Ammon's horn (tissue), 1 donor: ENCODE data around the gene SNX32.
A peak's percentile ranks its signal among the peaks of the same experiment; 100 is the strongest.

Experiments used
- DNase-seq: peaks from one replicate; pipeline ENCODE4 v3.0.0-alpha.2; 2016; ENCODE audit warnings: low spot score

Gene SNX32

GRCh38 chr11:65797711-65798110 lies 36.1 kb upstream of the SNX32 start:
- DNase-seq, result no peak

GRCh38 chr11:65798882-65799281 lies 34.9 kb upstream of the SNX32 start:
- no peak for DNase-seq

DNA sequence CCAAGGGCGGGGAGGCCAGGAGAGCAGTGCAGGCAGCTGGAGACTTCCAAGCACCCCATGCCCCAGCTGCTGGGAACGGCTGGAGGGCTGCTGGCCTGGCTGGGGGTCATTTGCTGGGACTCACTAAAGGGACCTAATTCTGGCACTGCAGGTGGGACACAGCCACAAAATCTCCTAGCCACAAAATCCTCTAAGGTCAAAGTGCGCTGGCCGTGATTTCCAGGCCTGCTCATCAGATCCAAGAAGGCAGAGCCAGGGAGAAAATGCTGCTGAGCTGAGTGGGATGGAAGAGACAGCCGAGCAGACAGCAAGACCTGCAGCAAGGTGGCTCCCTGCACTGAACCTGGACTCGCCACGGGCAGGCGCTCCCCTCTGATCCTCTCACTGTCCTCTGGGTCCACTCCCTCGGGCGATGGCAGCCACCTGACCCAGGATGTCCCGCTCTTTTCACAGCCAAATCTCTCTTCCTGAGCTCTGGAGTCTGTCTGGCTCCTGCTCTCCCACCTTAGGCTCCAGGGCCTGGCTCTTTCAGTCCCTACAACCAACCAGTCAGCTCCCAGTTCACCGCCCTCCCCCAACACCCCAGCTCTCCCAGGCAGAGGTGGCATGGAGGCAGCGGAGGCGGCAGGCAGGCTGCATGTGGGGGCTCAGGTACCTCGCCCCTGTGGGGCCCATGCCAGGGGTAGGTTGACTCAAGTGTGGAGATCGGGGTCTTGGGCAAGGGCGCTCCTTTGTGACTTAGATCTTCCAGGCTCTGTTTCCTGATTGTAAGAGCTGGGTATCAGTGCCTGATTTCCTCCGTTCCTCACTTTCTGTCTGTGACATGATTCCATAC lies 32.4 kb upstream of the SNX32 start:
- no peak for DNase-seq

- no peak for DNase-seq
Measured at GRCh38 chr11:65802841-65803240, 30.9 kb upstream of the SNX32 start.

- no peak for DNase-seq
Measured at GRCh38 chr11:65803797-65804492, 29.8 kb upstream of the SNX32 start.

DNA sequence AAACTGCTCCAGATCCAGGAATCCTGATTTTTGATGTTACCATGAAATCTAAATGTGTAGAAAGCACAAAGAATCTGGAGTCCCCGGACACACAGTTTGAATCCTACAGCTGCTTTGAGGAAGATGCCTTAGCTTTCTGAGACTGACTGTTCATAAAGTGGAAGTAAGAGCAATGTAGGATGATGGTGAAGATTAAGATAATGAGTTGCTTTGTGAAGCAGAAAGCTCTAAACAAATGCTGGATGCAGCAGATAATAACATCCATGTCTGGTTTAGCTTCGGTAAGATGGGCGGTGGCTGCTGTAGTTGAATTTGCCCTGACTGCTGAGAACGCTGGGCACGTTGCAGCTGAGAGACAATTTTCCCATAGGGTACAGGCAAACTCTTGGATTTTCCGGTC lies 26.8 kb upstream of the SNX32 start:
- no peak for DNase-seq

DNA sequence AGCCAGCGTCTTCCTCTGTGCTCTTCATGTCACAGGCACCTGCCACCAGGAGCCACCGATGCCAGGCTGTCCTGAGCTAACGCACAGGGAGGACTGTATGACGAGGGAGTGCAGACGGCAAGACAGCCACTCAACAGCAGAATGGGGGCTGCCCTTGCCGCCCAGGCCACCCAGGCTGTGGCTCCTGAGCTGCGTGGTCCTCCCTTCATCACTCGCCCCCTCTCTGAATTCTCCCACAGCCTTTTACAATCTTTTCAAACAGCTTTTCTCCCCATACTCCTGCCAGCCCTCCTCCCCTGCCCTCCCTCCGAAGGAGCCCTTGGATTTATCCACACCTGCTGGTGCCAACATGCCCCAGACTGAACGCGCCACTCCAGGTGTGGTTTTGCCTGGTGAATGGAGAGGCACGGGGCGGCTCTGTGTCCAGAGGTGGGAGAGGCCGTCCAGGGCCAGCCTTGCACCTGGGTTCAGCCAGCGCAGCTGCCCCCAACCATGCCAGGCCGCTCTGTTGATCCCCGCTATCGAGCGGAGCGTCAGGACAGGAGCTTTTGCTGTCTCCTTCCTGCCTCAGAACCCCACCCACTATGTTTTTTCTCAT lies 24.9 kb upstream of the SNX32 start:
- DNase-seq, result no peak

DNA sequence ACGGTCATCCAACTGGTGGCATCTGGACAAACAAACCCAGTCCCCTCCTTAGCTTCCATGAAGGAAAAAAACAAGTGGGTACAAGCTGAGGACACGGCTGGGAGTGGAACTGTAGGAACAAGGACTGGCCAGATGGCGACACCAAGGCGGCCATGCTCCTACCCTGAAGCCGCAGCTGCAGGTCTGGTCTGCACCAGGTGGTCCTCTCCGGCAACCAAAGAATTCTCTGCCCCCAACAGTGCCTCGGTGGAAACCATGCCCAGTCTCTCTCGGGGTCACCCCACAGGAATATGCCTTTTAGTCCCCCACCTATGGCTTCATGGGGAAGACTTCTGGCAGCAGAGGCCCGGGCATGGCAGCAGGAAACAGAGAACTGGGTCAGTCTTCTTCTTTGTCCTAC lies 24.3 kb upstream of the SNX32 start:
- no peak for DNase-seq

GRCh38 chr11:65810046-65810868 lies 23.5 kb upstream of the SNX32 start:
- DNase-seq, result no peak

GRCh38 chr11:65811764-65812475 lies 21.8 kb upstream of the SNX32 start:
- DNase-seq, result no peak

DNA sequence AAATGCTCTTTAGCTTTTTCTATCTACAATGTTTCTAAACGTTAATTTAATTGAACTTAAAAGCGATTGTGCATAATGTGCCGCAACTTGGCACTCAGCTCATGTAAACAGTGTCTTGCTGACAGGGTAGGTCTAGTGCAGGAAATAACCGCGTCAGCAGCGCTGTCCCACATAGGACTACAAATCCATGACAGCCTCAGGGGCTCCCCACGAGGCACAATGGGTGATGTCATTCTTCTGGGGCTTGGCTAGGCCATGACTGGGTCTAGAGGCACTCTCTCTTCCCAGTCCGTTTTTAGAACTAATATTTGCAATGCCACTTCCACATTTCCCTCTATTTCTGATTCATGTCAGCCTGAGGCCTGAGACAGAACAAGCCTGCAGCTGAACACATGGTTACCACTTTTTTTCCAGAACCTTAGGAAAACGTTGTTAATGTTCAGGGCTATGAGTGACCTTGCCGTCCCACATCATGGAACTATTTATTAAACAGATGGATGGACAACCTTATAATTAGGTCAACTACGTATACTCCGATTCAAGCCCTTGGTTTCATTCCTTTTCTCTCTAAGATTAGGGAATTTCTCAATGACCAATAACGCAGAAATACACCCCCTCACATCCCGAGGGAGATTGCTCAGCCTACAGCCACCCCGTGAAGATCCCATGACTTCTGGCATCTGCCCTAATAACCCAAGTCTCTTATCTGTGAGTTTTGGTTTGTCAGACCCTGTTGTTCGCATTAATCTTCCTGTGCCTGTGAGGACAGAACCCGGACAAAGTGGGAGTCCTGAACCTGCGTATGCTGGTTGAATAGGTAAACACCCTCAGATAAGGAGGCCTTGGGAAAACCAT lies 19.4 kb upstream of the SNX32 start:
- DNase-seq, result peak; percentile 45

- no peak for DNase-seq
Measured at GRCh38 chr11:65814986-65815565, 18.7 kb upstream of the SNX32 start.

- no peak for DNase-seq
Measured at GRCh38 chr11:65816696-65817095, 17.1 kb upstream of the SNX32 start.

DNA sequence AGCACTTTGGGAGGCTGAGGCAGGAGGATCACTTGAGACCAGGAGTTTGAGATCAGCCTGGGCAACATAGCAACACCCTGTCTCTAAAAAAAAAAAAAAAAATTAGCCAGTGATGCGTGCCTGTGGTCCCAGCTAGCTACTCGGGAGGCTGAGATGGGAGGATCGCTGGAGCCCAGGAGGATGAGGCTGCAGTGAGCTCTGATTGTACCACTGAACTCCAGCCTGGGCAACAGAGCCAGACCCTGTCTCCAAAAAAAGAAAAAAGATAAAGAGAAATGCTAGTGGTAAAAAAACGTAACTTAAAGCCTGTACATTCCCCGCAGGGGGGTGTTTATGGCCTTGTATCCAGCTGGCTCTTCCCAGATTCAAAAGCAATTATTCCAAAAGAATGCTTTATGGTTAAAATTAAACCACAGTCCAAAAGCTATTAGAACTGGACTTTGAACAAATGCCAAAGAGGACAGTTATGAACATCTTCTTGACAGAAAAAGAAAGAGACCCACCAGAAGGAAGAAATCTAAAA lies 16.4 kb upstream of the SNX32 start:
- DNase-seq, result no peak

DNA sequence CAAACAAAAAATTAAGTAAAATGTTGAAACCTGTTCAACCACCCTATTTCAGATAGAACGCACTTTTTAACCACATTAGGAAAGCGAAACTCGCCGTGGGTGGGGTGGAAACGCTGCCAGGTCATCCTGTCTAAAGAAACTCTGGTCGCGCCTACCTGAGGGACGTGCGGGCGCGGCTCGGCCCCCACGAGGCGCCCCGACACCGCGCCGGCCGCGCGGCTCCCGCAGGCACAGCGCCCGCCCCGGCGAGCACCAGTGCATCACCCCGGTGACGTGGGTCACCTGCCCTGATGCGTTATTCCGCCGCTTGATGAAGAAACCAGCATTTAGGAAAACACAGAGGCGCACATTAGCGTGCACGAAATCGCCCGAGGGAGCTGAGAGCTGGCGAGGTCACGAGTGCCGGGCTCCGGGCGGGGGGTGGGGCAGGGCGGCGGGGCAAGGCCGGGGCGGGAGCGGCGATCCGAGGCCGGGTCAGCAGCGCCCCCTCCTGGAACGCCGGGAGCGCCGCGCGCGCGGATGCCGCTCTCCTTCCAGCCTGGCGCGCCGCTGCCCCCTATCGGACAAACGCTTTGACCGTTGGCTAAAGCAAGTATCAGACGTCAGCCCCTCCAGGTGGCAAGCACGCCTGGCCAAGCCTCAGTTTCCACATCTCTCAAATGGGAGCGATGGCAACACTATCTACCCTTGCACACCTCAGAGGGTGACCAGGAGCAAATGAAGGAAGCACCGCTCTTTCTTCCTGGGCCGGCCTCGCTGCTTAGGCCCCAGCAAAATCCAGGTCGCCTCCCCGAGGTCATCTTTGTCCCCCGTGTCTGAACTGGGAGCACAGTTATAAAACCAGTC lies 15.7 kb upstream of the SNX32 start:
- peak; percentile 93 for DNase-seq

- no peak for DNase-seq
Measured at GRCh38 chr11:65821107-65821506, 12.7 kb upstream of the SNX32 start.

DNA sequence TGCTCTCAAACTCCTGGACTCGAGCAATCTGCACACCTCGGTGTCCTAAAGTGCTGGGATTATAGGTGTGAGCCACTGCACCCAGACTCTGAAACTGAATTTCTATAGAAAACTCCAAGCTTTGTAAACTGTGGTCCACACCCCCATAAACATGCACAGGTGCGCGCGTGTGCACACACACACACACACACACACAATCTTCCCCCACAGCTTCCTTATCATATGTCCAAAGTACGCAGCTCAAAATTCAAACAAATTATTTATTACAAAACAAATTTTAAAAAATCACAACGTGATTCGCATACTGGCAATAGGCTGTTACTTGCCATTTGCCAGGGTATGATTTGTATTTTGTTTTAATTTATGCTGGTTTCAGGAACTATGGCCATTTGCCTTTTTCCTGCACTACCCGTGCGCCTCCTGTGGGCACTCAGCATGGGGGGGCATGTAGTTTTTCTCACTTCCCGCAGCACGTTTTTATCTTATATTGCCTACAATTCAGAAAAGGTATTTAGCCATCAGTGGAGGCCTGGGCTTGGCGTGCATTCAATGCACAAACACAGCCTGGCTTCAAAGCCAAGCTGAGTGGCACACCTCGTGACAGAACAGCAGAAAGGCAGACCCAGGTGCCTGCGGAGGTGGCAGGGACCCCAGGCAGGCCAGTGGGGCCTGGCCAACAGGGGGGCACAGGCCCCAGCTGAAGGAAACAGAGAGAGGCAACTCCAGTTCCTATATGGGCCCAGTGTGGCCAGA lies 10.8 kb upstream of the SNX32 start:
- DNase-seq, result no peak

GRCh38 chr11:65826984-65827735 lies 6.6 kb upstream of the SNX32 start:
- DNase-seq, result no peak
